Loucy (cell line): Measurements from ENCODE around the gene CDRT15.

Experiments used
- EZH2phosphoT487 ChIP-seq: fragments of 200-600 bp; IDR thresholded peaks from 2 replicates; pipeline ENCODE4 v1.6.1; 2018; ENCODE audit warnings: antibody characterized with exemption, mild to moderate bottlenecking, moderate library complexity, borderline replicate concordance
- TF ChIP-seq, protein P1 (sequence below): fragments of 200-600 bp; sonication (generic); conservative IDR thresholded peaks from 2 replicates; pipeline ENCODE4 v1.5.1; 2014; ENCODE audit warnings: mild to moderate bottlenecking, antibody characterized with exemption, low read length

DNA sequence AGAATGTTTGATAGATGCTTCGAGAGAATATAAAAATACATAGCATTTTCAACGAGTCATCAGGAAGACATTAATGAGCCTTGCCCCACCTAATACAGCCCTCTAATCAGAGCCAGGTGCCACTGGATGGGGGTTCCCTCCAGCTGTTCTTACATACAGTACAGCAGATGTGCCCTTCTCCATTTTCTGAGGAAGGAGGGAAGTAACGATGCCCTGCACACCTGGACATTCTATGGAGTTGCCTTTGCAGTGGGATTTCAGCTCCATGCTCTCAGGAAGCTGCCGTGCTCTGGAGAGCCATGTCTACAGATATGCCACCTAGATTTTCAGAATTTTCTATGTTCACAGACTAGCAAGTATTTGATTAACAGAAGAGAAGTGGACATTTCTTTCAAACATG lies 36.3 kb downstream of the CDRT15 start:
- TF ChIP-seq, protein P1, sequence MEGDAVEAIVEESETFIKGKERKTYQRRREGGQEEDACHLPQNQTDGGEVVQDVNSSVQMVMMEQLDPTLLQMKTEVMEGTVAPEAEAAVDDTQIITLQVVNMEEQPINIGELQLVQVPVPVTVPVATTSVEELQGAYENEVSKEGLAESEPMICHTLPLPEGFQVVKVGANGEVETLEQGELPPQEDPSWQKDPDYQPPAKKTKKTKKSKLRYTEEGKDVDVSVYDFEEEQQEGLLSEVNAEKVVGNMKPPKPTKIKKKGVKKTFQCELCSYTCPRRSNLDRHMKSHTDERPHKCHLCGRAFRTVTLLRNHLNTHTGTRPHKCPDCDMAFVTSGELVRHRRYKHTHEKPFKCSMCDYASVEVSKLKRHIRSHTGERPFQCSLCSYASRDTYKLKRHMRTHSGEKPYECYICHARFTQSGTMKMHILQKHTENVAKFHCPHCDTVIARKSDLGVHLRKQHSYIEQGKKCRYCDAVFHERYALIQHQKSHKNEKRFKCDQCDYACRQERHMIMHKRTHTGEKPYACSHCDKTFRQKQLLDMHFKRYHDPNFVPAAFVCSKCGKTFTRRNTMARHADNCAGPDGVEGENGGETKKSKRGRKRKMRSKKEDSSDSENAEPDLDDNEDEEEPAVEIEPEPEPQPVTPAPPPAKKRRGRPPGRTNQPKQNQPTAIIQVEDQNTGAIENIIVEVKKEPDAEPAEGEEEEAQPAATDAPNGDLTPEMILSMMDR, result no peak
- no peak for TF ChIP-seq EZH2phosphoT487
